B cell (primary cell): ENCODE measurements around the gene EEFSEC.

Experiments used
- EZH2 ChIP-seq: IDR thresholded peaks from 2 replicates; pipeline ENCODE4 v1.6.1; 2012; ENCODE audit warnings: borderline replicate concordance, low read depth, mild to moderate bottlenecking, moderate library complexity, low read length; ENCODE audit not compliant: insufficient read depth, poor library complexity, severe bottlenecking
- TF ChIP-seq, protein P1 (sequence below): fragments of 200-600 bp; IDR thresholded peaks from one replicate; pipeline ENCODE4 v1.8.0; 2022; ENCODE audit warnings: antibody characterized with exemption, mild to moderate bottlenecking

DNA sequence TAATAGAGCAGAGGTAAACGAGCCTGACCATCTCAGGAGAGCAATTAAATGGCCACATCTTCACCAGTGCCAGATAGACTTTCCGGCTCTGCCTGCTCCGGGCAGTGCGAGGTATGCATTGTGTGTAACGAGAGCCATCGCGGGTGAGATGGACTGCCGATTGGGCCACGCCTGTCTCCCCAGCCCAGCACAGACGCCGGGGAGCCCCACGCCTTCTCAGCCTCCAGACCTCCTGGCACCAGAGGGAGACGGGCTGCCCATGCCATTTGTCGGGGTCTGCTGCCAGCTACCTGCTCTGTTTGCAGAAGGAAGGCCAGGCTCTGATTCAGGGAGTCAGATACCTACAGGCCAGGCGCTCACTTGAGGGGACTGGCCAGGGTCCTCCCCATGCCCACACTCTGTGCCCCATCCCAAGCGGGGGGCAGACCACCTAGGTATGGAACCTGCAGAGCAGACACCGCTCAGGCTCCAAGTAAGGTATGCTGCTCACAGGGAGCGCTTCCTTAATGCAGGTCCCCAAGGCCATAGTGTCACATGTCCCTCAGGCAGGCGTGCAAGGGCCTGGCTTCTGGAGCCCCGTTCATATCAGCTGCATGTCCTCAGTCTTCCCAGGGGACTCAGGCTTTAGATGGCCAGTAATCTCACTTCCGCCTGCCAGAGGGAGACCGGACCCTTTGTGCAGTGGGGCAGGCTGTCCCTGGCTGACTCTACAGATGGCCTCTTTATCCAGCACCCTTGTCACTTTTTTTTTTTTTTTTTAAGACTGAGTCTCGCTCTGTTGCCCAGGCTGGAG, 251.2 kb downstream of the EEFSEC start:
- TF ChIP-seq, protein P1, sequence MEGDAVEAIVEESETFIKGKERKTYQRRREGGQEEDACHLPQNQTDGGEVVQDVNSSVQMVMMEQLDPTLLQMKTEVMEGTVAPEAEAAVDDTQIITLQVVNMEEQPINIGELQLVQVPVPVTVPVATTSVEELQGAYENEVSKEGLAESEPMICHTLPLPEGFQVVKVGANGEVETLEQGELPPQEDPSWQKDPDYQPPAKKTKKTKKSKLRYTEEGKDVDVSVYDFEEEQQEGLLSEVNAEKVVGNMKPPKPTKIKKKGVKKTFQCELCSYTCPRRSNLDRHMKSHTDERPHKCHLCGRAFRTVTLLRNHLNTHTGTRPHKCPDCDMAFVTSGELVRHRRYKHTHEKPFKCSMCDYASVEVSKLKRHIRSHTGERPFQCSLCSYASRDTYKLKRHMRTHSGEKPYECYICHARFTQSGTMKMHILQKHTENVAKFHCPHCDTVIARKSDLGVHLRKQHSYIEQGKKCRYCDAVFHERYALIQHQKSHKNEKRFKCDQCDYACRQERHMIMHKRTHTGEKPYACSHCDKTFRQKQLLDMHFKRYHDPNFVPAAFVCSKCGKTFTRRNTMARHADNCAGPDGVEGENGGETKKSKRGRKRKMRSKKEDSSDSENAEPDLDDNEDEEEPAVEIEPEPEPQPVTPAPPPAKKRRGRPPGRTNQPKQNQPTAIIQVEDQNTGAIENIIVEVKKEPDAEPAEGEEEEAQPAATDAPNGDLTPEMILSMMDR, result no peak
- no peak for TF ChIP-seq EZH2
